SH-SY5Y (cell line): ENCODE data around the gene SLC15A4.

Source experiments
- GATA2 ChIP-seq: IDR thresholded peaks from 2 replicates; pipeline ENCODE4 v1.6.1; 2011; ENCODE audit warnings: mild to moderate bottlenecking, low read depth, low read length
- GATA3 ChIP-seq: IDR thresholded peaks from 2 replicates; pipeline ENCODE4 v1.6.1; 2011; ENCODE audit warnings: low read depth, mild to moderate bottlenecking, low read length, moderate library complexity

The SLC15A4 gene

DNA sequence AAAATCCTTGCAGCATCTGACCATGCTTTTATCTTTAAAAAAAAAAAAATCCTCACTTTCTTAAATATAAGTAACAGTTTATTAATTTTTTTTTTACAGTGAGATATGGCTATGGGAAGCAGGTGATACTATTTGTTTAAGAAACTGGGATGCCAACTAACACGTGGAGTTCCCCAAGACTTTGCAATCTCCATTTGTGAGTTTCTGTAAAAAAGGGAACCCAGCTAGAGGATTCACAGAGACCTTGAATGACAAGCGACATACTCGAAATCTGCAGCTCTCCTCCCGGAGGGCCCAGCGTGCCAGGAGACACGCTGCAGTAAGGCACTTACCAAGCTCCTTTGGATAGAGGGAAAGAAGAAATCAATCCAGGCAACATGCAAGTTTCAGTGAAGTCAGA is 30.1 kb downstream of the SLC15A4 start:
- TF ChIP-seq GATA2 (no peak), GATA3 (no peak)

DNA sequence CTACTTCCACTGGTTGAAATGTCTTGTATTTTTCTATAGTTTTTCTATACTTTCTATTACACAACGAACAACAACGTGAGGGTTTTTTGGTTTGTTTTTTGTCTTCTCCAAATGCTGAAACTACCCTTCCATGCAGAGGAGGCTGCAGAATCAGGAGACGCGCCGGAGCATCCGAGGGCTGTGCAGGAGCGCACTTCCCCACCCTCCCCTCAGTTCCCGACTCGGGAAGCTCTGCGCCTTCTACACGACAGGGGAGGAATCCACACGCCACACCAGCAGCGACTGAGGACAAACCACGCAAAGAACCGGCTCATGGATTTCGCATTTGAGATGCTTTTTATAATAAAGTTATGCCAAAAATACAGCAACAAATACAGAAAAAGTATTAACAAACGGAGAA is 30.9 kb downstream of the SLC15A4 start:
- TF ChIP-seq GATA2 (no peak), GATA3 (no peak)

- TF ChIP-seq GATA3: no peak
- peak; percentile 47; the same call in 1 of the 2 replicates for TF ChIP-seq GATA2
Observed at GRCh38 chr12:128792398-128792797, 31.4 kb downstream of the SLC15A4 start.

GRCh38 chr12:128791395-128792322 is 32.1 kb downstream of the SLC15A4 start:
- TF ChIP-seq GATA2 (no peak), GATA3 (no peak)

GRCh38 chr12:128790653-128791373 is 32.9 kb downstream of the SLC15A4 start:
- no peak for TF ChIP-seq GATA2
- TF ChIP-seq GATA3: no peak

DNA sequence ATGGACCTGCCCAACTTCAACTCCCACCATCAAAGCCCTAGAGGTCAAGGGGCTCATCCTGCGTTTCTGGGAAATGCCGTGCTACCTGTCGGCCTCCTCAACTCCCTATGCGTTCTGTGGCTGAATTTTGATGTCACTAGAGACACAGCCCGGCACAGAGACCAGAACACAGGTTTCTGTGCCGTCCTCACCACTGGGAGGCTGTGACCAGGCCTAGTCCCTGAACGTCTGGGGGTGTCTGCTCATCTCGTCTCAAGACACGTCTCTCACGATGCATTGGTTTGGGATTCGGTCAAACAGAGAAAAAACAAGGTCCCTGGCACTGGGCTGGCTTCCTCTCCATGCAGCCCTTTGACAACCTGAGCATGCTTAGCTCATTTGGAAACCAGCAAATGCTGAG is 33.5 kb downstream of the SLC15A4 start:
- TF ChIP-seq GATA3: no peak
- TF ChIP-seq GATA2: no peak

DNA sequence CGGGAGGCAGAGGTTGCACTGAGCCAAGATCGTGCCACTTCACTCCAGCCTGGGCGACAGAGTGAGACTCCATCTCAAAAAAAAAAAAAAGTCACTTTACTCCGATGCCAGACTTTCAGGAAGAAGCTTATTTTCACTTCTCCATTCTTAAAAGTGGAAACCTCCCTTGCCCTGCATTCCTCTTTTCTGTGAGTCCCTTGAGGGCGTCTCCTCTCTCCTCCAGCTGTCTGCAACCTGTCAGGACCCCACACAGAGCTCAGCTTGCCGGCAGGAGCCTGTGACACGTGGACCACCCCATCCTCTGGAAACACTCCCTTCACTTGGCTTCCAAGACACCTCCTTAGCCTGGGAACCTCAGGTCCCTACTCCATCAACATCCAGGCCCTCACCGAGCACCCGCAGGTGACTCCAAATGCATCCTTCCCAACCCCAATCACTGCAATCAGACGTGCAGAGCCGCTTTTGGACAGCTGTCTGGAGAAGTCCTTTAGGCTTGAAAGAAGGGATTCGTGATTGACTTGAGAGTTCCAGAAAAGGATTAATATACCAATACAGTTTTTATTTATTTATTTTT is 34.3 kb downstream of the SLC15A4 start:
- TF ChIP-seq GATA2: no peak
- no peak for TF ChIP-seq GATA3

DNA sequence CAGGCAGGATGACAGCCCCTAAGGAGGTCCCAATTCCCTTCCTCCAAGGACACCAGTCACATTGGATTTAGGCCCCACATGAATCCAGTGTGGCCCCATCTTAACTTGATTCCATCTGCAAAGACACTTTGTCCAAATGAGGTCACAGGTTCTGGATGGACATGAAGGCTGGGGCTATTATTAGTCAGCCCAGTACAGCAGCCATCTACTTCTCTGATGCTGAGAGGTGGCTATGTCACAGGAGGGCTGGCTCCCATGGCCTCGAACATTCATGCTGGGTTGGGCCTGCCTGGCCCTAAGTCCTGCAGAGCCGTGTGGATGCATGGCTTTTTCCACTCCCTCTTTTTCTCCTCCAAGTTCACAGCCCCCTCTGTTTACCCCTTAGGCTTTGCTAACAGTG is 35.9 kb downstream of the SLC15A4 start:
- TF ChIP-seq GATA3 (no peak), GATA2 (no peak)

DNA sequence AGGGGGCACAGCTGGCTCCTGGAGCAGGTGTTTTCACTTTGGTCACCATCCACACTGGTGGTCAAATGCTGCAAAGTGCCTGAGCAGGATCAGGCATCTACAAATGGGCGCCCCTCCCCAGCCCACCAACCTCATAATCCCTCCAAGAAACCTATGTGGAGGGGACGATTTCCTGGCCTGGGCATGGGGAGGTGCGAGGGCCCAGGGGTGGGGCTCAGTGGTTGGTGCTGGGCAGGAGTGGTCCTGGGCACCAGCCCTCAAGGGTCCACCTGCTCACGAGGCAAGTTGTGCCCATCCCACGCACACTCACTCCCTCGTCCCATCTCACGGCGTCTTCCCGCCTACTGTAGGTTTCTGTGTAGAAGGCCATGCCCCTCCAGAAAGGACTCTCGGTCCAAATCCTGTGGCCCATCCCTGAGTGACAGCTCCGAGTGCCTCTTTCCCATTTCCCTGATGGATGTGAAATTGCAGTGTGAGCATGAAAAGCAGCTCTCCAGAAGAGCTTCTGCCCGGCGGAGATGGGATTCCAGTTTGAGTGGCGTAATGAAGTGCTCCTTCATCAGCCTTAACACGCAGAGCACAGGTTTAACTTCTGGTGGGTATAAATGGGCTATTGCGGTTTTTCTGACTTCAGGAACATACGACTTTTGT is 36.9 kb downstream of the SLC15A4 start:
- no peak for TF ChIP-seq GATA2
- TF ChIP-seq GATA3: no peak

DNA sequence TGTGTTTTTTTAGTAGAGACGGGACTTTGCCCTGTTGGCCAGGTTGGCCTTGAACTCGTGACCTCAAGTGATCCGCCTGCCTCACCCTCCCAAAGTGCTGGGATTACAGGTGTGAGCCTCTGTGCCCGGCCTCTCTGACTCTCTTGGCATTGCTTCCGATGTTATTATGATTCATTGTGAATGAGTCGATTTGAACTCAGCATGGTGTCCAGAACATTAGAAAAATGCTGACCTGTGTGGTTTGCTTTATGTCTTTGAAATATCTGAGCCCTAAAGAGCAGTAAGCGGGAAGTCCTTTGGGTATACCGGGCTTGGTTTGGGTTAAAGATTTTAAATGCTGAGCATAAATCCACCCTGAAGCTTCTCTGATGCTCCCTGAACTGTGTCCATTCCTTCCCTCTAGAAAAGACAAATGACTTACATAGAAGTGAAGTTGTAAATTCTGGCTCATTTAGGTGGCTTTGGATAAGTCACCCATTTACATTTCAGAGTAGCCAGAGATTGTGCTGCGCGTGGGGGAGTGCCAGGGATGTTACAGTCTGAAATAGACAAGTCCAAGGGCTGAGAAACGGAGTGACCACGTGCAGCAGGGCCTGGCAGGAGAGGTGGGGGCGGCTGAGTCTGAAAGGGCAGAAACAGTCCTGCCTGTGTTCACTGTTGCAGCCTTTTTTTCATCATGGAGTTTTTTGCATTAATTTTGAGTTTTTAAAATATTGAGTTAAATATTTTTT is 39.6 kb downstream of the SLC15A4 start:
- TF ChIP-seq GATA2 (no peak), GATA3 (no peak)

DNA sequence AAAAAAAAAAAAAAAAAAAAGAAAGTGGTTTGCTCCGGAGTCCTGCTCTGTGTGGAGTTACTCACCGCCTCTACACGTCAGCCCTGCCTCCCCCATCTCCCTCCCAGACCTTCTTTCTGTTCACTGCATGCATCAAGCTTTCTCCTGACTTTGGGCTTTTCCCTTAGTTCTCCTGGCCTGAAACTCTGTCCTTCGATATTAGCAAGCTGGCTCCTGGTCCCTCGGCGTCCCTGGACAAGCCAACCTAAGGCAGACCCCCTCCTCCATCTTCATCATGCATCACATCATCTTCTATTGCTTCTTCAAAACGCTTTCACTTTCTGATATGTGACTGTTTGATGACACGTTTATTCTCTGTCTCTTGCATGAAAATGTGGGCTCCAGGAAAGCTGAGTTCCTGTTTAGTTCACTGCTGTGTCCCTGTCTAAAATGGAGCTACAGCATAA is 40.6 kb downstream of the SLC15A4 start:
- no peak for TF ChIP-seq GATA3
- TF ChIP-seq GATA2: no peak

GRCh38 chr12:128779901-128780300 is 43.9 kb downstream of the SLC15A4 start:
- TF ChIP-seq GATA3 (no peak), GATA2 (no peak)

- TF ChIP-seq GATA3 (no peak), GATA2 (no peak)
Observed at GRCh38 chr12:128772249-128772648, 51.5 kb downstream of the SLC15A4 start.

GRCh38 chr12:128771681-128772080 is 52.1 kb downstream of the SLC15A4 start:
- TF ChIP-seq GATA2: no peak
- no peak for TF ChIP-seq GATA3
